Keratinocyte (primary cell): ENCODE results near the gene AFAP1L1. TPM values are rescaled to one million over a fixed set of nuclear protein-coding genes. Genes with fewer than 3 reads are reported as not detected.

Experiments
- DNase-seq: peaks from one replicate; pipeline ENCODE4 v3.0.0-alpha.2; 2011; ENCODE audit warnings: low read depth, missing footprints, low spot score
- FAIRE-seq: peaks from 2 replicates; lab custom pipeline; 2011; peaks lifted over from hg19 to GRCh38; lab: Jason Lieb, UNC
- H2AFZ ChIP-seq: 2 replicates; pipeline ENCODE4 v1.6.0; 2012; ENCODE audit warnings: low read length, control low read depth, inconsistent platforms; ENCODE audit not compliant: control insufficient read depth
- H3K27ac ChIP-seq: 2 replicates; pipeline ENCODE4 v1.5.1; 2011; ENCODE audit warnings: low read length; ENCODE audit not compliant: control insufficient read depth, insufficient read depth
- H3K27me3 ChIP-seq: 3 replicates; pipeline ENCODE4 v1.6.0; 2011; ENCODE audit warnings: low read length; ENCODE audit not compliant: control insufficient read depth, insufficient read depth; ENCODE audit errors: extremely low read depth
- H3K36me3 ChIP-seq, 2 experiments: 2 replicates in 1 of 2; 3 replicates in 1 of 2; pipeline ENCODE4 v1.5.1; 2011; ENCODE audit warnings: low read length in 2 of 2, mild to moderate bottlenecking in 1 of 2; ENCODE audit not compliant: control insufficient read depth in 2 of 2, insufficient read depth in 2 of 2; ENCODE audit errors: extremely low read depth in 1 of 2
- H3K4me1 ChIP-seq: 3 replicates; pipeline ENCODE4 v1.5.1; 2011; ENCODE audit warnings: low read length; ENCODE audit not compliant: control insufficient read depth, insufficient read depth; ENCODE audit errors: extremely low read depth
- H3K4me2 ChIP-seq: 3 replicates; pipeline ENCODE4 v1.6.0; 2011; ENCODE audit warnings: low read depth, low read length; ENCODE audit not compliant: control insufficient read depth, insufficient read depth; ENCODE audit errors: extremely low read depth
- H3K4me3 ChIP-seq, 3 experiments: fragments of 200-600 bp in 1 of 3; sonication (generic) in 1 of 3; 2 replicates in 2 of 3; 3 replicates in 1 of 3; pipeline ENCODE4 v1.5.1; 2011 to 2016; ENCODE audit warnings: low read length in 3 of 3, mild to moderate bottlenecking in 3 of 3, control low read depth in 2 of 3, inconsistent platforms in 1 of 3, low read depth in 1 of 3, mixed read lengths in 1 of 3, mixed run types in 1 of 3, moderate library complexity in 1 of 3; ENCODE audit not compliant: control insufficient read depth in 2 of 3, insufficient read depth in 2 of 3; ENCODE audit errors: extremely low read depth in 1 of 3
- H3K79me2 ChIP-seq: 2 replicates; pipeline ENCODE4 v1.6.0; 2012; ENCODE audit warnings: low read length; ENCODE audit not compliant: control insufficient read depth, insufficient read depth
- H3K9ac ChIP-seq: 3 replicates; pipeline ENCODE4 v1.6.0; 2011; ENCODE audit warnings: low read length; ENCODE audit not compliant: control insufficient read depth, insufficient read depth; ENCODE audit errors: extremely low read depth
- H3K9me1 ChIP-seq: 3 replicates; pipeline ENCODE4 v1.6.0; 2011; ENCODE audit warnings: low read length; ENCODE audit not compliant: control insufficient read depth, insufficient read depth; ENCODE audit errors: extremely low read depth
- H3K9me3 ChIP-seq: 2 replicates; pipeline ENCODE4 v1.5.1; 2012; ENCODE audit warnings: low read depth, low read length; ENCODE audit not compliant: control insufficient read depth
- H4K20me1 ChIP-seq: 3 replicates; pipeline ENCODE4 v1.6.0; 2011; ENCODE audit warnings: low read length; ENCODE audit not compliant: control insufficient read depth, insufficient read depth; ENCODE audit errors: extremely low read depth
- EZH2 ChIP-seq: IDR thresholded peaks from one replicate; pipeline ENCODE4 v1.6.1; 2012; ENCODE audit warnings: inconsistent platforms, mild to moderate bottlenecking, low read length, moderate library complexity
- dilution Hi-C: fragments of 300-500 bp; cut with MboI; formaldehyde crosslinking; loops from one replicate; pipeline ENCODE4 v1.7.0; 2020; ENCODE audit warnings: low sequenced_read_pairs; ENCODE audit not compliant: extremely low pct_ligation_motif_present
- polyA plus RNA-seq, 5 experiments: library from polyadenylated mRNA; depleted of rRNA in 3 of 5; stranded (reverse) in 3 of 5; stranded (forward) in 1 of 5; unstranded in 1 of 5; fragments of >200 nt; gene quantifications; 1 replicate in 1 of 5; 2 replicates in 3 of 5; 3 replicates in 1 of 5; pipeline versions ENCODE4 v1.2.1 to v1.2.3, GENCODE V29; 2011 to 2012; ENCODE audit warnings: missing spikeins in 2 of 5, low read depth in 1 of 5, low replicate concordance in 1 of 5
- TF ChIP-seq, protein P1 (sequence below), 3 experiments: IDR thresholded peaks in 1 of 3; conservative IDR thresholded peaks in 1 of 3; optimal IDR thresholded peaks in 1 of 3; 2 replicates in 2 of 3; 3 replicates in 1 of 3; pipeline versions ENCODE3 to v1.5.1; 2011; ENCODE audit warnings: low read length in 3 of 3, mild to moderate bottlenecking in 3 of 3, moderate library complexity in 2 of 3, control low read depth in 1 of 3, inconsistent platforms in 1 of 3; ENCODE audit not compliant: insufficient read depth in 2 of 3; ENCODE audit errors: extremely low read depth in 1 of 3

The AFAP1L1 gene
- polyA plus RNA-seq, 1 donor (not counting 4 experiments of a cell fraction or from before 2014, with no cell fraction given), result 4.6 TPM

DNA sequence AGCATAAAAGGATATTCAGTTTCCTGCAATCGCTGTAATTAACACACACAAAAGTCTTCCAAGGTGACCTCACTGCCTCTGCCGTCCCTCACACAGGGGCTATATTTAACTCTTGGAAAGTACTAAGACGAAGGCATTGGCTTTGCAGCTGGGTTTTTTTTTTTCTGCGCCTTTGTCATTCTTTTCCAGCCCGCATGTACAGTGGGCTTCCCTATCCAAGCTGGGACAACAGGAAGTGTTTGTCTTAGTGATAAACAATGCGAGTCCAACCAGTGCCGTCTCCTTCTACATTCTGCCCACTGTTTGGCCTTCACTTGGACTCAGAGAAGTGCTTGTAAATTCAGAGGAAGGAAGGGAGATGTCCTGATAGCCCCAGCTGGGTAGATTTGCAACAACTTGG is 17.6 kb downstream of the AFAP1L1 start:
- no peaks in the 10 kb centered on the region for H4K20me1 ChIP-seq
- no peak overlapping the region for H3K4me3 ChIP-seq
- dilution Hi-C loops, result no loop called here
- no peaks in the 10 kb centered on the region for H3K79me2 ChIP-seq
- no peaks in the 10 kb centered on the region for H3K27me3 ChIP-seq
- H3K27ac ChIP-seq, result no peak overlapping the region
- H3K9me1 ChIP-seq, result peaks cover 4% of the 10 kb centered on the region
- TF ChIP-seq EZH2, result no peak
- TF ChIP-seq, protein P1, sequence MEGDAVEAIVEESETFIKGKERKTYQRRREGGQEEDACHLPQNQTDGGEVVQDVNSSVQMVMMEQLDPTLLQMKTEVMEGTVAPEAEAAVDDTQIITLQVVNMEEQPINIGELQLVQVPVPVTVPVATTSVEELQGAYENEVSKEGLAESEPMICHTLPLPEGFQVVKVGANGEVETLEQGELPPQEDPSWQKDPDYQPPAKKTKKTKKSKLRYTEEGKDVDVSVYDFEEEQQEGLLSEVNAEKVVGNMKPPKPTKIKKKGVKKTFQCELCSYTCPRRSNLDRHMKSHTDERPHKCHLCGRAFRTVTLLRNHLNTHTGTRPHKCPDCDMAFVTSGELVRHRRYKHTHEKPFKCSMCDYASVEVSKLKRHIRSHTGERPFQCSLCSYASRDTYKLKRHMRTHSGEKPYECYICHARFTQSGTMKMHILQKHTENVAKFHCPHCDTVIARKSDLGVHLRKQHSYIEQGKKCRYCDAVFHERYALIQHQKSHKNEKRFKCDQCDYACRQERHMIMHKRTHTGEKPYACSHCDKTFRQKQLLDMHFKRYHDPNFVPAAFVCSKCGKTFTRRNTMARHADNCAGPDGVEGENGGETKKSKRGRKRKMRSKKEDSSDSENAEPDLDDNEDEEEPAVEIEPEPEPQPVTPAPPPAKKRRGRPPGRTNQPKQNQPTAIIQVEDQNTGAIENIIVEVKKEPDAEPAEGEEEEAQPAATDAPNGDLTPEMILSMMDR (optimal IDR thresholded peaks at IDR 0.05 in 1 of 3, IDR thresholded peaks at IDR 0.05 in 1 of 3, conservative IDR thresholded peaks at IDR 0.05 in 1 of 3; ENCODE audit: extremely low read depth in 1 of 3, insufficient read depth in 2 of 3, low read length in 3 of 3), result no peak
- FAIRE-seq (no peak), DNase-seq (no peak)
- H3K4me2 ChIP-seq, result no peak overlapping the region
- H2AFZ ChIP-seq, result no peak overlapping the region
- no peaks in the 10 kb centered on the region for H3K9me3 ChIP-seq
- no peak overlapping the region for H3K9ac ChIP-seq
- H3K4me1 ChIP-seq, result peaks cover 19% of the 10 kb centered on the region
- H3K36me3 ChIP-seq, result no peaks in the 10 kb centered on the region

DNA sequence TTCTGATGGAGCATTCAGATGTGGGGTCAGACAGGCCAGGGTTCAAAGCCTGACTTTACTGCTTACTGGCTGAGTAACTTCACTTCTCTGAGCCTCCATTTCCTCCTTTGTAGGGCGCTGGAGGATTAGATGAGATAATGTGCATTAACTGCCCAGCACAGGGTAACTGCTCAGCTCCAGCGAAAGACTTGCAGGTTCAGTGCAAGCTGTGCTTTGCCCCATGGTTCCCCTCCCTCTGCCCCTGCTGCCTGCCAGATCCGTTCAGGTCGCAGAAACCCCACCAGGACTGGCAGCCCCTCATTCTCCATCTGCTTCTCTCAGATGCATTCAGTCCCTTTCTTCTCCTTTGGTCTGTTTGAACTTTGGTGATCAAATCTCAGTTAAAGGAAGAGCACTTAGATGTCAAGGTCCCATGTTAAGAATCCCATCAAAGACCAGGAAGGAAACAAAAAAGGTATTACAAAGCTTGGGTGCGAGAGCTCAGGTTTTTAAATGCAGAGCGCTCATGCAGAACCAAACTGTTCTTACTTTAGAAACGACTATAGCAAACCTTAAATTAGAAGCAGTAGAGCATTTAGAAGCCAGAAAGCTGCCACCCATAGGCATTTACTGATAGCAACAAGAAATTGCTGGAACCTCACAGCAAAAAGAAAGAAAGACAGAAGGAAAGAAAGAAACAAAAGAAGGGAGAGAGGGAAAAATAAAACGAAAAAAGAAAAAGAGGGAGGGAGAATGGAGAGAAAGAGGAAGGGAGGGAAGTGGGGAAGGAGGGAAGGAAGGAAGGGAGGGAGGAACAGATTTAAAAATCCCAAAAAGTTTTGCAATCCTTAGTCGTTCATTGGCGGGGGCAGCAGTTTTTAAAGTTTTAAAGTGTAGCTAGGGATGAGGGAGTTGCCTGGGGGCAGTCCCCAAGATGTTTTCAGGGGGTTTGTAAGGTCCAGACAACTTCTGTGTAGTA is 23.5 kb downstream of the AFAP1L1 start:
- no peaks in the 10 kb centered on the region for H3K79me2 ChIP-seq
- no peaks in the 10 kb centered on the region for H4K20me1 ChIP-seq
- dilution Hi-C loops, result no loop called here
- FAIRE-seq (no peak), DNase-seq (no peak)
- peaks cover 23% of the 10 kb centered on the region for H3K4me1 ChIP-seq
- no peaks in the 10 kb centered on the region for H3K36me3 ChIP-seq
- no peaks in the 10 kb centered on the region for H3K27me3 ChIP-seq
- H3K4me2 ChIP-seq, result no peak overlapping the region
- no peaks in the 10 kb centered on the region for H3K9me1 ChIP-seq
- H3K9me3 ChIP-seq, result no peaks in the 10 kb centered on the region
- TF ChIP-seq, protein P1 (optimal IDR thresholded peaks at IDR 0.05 in 1 of 3, IDR thresholded peaks at IDR 0.05 in 1 of 3, conservative IDR thresholded peaks at IDR 0.05 in 1 of 3; ENCODE audit: extremely low read depth in 1 of 3, insufficient read depth in 2 of 3, low read length in 3 of 3), result no peak
- no peak for TF ChIP-seq EZH2
- H3K4me3 ChIP-seq, result no peak overlapping the region
- H3K27ac ChIP-seq, result peak overlapping the region; percentile 90
- no peak overlapping the region for H2AFZ ChIP-seq
- peak overlapping the region; percentile 49 for H3K9ac ChIP-seq
